H1 (cell line): ENCODE data around the gene LSR. TPM values are rescaled to one million over a fixed set of nuclear protein-coding genes. Genes with fewer than 3 reads are reported as not detected.

ENCODE experiments used
- CBX5 ChIP-seq: fragments of 300-800, 300-1000 bp; sonication (generic); IDR thresholded peaks from 2 replicates; pipeline ENCODE4 v1.7.1; 2016; ENCODE audit warnings: antibody characterized with exemption, low read length, low read depth
- EGR1 ChIP-seq: IDR thresholded peaks from 2 replicates; pipeline ENCODE4 v1.6.1; 2011; ENCODE audit warnings: low read depth, low read length, borderline replicate concordance
- HDAC2 ChIP-seq, 2 experiments: fragments of 300-600 bp in 1 of 2; sonication (generic) in 1 of 2; IDR thresholded peaks; 2 replicates each; pipeline ENCODE4 v1.6.1; 2011 to 2012; ENCODE audit warnings: low read depth in 2 of 2, low read length in 2 of 2, mild to moderate bottlenecking in 2 of 2, moderate library complexity in 2 of 2, borderline replicate concordance in 1 of 2, inconsistent platforms in 1 of 2
- RAD21 ChIP-seq, 2 experiments: IDR thresholded peaks in 1 of 2; conservative IDR thresholded peaks in 1 of 2; 2 replicates each; pipeline ENCODE4 v1.6.1; 2011; ENCODE audit warnings: low read depth in 2 of 2, low read length in 2 of 2, improper control_type of control experiment in 1 of 2, inconsistent platforms in 1 of 2, mild to moderate bottlenecking in 1 of 2, moderate library complexity in 1 of 2
- RBBP5 ChIP-seq: IDR thresholded peaks from 2 replicates; pipeline ENCODE4 v1.7.1; 2012; ENCODE audit warnings: low read depth, mild to moderate bottlenecking, inconsistent platforms, low read length, moderate library complexity, borderline replicate concordance
- polyA plus RNA-seq, 7 experiments: library from polyadenylated mRNA; depleted of rRNA in 3 of 7; stranded (reverse) in 5 of 7; unstranded in 2 of 7; fragments of >200 nt in 5 of 7; fragments of 200-250 nt in 2 of 7; gene quantifications; 1 replicate in 5 of 7; 2 replicates in 1 of 7; 4 replicates in 1 of 7; pipeline versions ENCODE4 v1.2.1 to v1.2.3, GENCODE V29; 2011 to 2013; ENCODE audit warnings: missing spikeins in 2 of 7, mixed read lengths in 2 of 7
- total RNA-seq: library from RNA; stranded (reverse); fragmentation: NEBNext Ultra II Directional; extraction: Animal tissue kit (Norgen Biotek cat#: 25700); gene quantifications from 2 replicates; pipeline ENCODE4 v1.2.1, GENCODE V29; 2021

LSR gene
- total and polyA plus RNA-seq, 2 of the 8 experiments (the other 6 are each of a cell fraction or from before 2014, with no cell fraction given), result 159 to 186 TPM

- TF ChIP-seq CBX5 (no peak), RAD21 (IDR thresholded peaks at IDR 0.05 in 1 of 2, conservative IDR thresholded peaks at IDR 0.05 in 1 of 2; ENCODE audit: low read depth in 2 of 2, low read length in 2 of 2) (no peak), EGR1 (no peak), HDAC2 (IDR thresholded peaks at IDR 0.05; ENCODE audit: borderline replicate concordance in 1 of 2, low read depth in 2 of 2, low read length in 2 of 2) (no peak), RBBP5 (no peak)
These were observed 60.9 kb downstream of the LSR start (continued) for GRCh38 chr19:35309481-35310279.
